HuH-7.5 (cell line): ENCODE results near the gene NCAPG.
"Not testable (repeated sequence)": the region's sequence is repeated elsewhere in the genome, so short reads cannot be mapped to it uniquely, and the experiment has no call there.

Experiments used
- DNase-seq: peaks from one replicate; pipeline ENCODE4 v3.0.0; 2011; ENCODE audit warnings: low spot score

Gene NCAPG

DNA sequence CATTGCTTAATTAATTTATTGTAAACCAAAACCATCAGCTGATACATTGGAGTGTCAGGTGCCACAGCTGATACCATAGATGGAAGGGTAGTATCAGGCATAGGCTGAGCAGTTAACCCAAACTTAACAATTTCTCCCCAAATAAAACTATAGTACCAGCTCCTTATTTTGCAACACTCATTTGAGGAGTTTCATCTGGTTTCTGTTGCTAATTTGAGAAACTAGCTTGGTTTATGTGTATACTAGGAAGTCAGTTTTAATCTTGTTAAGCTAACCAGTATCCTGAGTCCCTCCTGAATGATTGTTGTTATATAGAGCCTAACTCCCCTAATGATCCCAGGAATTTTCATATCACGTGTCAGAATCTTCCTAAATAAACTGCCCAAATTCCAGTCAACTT lies 13.0 kb upstream of the NCAPG start:
- no peak for DNase-seq

DNA sequence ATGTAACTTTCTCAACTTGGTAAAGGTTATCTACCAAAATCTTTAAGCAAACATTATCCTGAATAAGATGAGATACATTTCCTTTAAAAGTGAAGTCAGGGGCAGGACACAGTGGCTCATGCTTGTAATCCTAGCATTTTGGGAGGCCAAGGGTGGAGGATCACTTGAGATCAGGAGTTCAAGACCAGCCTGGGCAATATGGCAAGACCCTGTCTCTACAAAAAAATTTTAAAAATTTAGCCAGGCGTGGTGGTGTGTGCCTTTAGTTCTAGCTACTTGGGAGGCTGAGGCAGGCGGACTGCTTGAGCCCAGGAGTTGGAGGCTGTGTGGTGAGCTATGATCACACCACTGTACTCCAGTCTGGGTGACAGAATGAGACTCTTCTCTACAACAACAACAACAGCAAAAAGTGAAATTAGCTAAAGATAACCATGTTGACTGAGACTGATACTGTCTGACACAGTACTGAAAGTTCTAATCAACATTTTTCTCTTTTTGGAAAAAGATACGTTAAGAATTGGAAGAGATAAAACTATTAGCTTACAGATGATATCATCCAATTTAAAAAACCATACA lies 5.1 kb upstream of the NCAPG start:
- DNase-seq: no peak

DNA sequence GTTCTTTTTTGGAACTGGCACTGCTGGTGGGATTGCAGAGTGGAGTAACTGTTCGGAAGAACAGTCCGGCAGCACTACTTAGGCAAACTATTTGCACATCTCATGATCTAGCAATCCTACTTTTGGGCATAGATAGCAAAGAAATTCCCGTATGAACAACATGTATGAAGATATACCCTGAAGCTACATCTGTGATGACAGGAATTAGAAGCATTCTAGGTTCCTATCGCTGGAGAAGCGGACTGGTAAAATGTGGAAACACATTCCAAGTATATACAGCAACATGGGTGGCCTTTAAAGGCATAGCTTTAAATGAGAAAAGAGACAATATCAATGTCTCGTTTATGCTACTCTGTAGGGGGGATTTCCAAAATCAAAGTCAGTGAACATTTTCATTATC lies 3.3 kb upstream of the NCAPG start:
- no peak for DNase-seq

DNA sequence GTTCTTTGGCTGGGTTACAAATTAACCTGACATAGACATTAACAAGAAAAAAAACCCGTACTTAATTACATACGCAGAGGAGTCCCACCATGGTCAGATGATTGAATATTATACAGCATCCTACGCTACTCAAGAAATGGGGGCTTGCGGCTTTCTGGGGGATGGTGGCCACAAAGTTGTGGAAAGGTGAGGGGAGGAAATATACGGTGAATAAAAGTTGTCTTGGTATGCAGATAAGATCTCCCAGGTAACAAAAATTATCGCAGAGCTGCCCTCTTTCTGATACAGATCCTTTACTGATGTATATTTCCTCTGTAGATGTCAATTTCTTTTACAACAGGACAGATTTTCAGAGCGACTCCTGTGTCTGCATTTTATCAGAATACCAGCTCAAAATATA lies 1.1 kb upstream of the NCAPG start:
- no peak for DNase-seq

DNA sequence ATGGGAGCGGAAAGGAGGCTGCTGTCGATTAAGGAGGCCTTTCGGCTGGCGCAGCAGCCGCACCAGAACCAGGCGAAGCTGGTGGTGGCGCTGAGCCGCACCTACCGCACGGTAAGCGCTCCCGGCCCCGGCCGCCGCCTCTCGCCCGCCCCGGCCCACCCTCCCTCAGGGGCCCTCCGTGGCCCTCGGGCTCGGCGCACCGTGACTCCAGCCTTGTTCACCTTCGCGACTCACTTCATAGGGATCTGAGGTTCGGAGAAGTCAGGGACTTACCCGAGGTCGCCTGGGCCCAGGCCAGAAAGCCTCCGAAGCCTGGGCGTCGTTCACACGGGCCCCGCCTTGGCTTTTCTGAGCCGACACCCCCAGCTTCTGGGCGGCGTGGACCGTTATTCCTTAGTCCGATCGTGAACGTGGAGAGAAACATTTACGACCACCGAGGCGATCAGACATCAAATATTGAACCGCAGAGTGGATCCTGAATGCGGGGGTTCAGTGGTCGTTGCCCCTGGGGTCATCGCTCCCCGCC lies 362 bp downstream of the NCAPG start:
- DNase-seq: no peak

DNA sequence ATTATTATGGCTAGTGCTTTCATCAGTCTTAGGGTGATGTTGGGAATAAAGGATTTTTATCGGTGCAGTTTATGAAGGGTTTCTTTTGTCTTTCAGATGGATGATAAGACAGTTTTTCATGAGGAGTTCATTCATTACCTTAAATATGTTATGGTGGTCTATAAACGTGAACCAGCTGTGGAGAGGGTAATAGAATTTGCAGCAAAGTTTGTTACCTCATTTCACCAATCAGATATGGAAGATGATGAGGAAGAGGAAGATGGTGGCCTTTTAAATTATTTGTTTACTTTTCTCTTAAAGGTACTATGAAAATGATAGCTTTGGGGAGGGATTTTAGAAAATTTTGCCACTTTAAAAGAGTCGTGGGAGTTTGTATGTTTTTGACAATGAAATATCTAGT lies 1.3 kb downstream of the NCAPG start:
- DNase-seq: no peak

DNA sequence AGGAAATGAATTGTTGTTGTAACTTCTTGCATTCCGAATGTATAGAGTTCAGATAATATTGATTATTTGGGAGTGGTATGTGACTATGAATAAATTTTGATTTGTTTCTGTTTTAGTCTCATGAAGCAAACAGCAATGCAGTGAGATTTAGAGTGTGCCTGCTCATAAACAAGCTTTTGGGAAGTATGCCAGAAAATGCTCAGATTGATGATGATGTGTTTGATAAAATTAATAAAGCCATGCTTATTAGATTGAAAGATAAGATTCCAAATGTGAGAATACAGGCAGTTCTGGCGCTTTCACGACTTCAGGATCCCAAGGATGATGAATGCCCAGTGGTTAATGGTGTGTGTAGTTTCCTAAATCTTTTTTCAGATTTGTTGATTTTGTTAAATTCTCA lies 2.0 kb downstream of the NCAPG start:
- DNase-seq: no peak

DNA sequence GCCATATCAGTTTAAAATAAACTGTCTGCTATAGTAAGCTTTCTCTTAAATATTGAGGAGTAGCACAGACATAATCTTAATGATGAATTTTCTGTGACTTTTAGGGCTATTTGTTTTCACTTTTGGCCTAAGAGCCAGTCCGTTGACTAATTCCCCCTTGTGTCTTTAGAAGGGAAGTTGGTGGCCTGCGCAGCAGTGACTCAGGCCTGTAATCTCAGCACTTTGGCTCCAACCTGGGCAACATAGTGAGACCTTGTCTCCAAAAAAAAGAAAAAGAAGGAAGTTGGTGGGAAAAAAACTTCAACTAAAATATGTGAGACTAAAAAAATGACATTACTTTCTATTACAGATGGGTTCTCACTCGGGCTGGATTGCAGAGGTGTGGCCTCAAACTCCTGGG lies 3.4 kb downstream of the NCAPG start:
- DNase-seq: no peak

DNA sequence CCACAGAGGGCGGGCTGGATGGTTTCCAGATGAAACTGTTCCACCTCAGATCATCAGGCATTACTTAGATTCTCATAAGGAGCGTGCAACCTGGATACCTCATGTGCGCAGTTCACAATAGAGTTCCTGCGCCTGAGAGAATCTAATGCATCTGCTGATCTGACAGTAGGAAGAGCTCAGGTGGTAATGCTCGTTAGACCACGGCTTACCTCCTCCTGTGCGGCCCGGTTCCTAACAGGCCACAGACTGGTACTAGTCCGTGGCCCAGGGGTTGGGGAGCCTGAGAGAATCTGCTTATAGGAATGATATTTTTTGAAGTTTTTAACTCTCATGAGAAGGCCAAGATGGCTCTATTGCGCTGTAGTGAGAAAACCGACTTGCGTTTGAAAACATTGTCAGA lies 5.4 kb downstream of the NCAPG start:
- no peak for DNase-seq

DNA sequence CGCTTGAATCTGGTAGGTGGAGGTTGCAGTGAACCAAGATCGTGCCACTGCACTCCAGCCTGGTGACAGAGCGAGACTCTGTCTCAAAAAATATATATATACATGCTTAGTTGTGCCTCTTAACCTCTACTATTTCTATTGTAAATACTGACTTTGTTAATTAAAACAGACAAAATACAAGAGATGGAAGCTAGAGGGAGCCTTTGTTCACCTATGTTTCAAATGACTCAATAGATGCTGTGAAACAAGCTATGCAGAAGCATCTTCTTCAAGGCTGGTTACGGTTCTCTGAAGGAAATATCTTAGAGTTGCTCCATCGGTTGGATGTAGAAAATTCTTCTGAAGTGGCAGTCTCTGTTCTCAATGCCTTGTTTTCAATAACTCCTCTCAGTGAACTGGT lies 6.2 kb downstream of the NCAPG start:
- no peak for DNase-seq

DNA sequence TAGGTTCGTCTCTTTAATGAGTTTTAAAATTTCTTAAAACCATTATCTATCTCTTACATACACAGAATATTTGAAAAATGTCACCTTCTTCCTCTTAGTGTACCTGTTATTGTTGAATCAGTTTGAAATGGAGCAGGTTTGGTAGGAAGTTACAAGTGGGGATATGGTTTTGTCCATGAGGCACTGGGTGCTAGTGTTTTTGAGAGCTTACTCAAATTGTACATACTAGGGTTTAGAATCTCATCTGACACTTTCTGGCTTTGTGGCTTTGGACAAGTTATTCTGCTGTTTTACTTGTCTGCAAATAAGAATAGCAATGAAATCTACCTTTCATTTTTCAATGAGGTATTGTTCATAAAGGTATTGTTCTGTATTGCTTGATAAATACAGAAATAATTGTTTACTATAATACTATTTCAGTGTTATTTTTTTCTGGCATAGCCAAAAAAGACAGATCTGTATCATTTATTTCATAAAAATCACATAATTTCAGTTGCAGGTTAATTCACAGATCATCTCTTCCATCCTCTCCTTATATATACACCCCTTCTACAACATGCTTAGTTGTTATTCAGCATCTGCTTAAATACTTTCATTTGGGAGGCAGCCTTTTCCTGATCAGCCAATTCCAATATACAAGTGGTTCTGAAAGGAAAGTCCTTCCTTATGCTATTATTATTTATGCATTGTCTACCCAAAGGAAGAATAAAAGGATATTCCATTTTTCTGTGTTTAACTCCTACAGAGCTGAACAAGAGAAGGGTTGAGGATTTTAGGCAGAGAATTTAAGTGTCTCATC lies 13.3 kb downstream of the NCAPG start:
- no peak for DNase-seq

DNA sequence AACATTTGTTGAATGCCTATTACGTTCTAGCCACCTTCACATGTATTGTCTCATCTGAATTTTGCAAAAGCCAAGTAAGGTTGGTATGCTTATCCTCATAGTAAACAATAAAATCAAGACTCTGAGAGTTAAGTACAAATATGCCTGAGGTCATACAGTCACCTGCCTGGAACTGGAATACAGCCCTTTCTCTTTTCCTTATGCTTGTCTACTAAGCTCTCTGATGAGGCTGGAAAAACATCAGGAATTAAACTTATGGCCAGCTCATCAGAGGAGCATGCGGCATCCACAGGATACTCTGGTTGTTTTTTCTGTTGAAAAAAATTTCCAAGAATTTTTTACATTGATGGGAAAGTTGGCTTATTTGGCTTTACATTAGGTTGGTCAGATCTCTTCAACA lies 35.5 kb downstream of the NCAPG start:
- no peak for DNase-seq

DNA sequence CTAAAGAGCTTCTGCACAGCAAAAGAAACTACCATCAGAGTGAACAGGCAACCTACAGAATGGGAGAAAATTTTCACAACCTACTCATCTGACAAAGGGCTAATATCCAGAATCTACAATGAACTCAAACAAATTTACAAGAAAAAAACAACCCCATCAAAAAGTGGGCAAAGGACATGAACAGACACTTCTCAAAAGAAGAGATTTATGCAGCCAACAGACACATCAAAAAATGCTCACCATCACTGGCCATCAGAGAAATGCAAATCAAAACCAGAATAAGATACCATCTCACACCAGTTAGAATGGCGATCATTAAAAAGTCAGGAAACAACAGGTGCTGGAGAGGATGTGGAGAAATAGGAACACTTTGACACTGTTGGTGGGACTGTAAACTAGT lies 39.5 kb downstream of the NCAPG start:
- DNase-seq: not testable (repeated sequence)

DNA sequence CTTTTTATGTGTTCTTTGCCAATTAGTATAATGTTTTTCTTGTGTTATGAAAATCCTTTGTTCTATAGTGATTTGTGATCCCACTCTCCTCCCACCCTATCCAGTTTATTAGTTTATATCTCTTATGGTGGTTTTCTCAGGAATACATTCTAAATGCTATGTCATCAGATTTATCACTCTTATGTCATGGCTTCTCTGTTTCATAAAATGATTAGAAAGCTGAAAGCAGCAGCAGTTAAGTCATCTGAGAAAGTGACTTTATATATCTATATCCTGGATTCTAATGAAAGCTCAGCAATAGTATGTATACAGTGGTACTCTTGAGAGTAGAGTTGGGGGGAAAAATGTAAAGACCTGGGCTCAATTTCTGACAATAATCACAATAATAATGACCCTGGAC lies 41.2 kb downstream of the NCAPG start:
- no peak for DNase-seq

DNA sequence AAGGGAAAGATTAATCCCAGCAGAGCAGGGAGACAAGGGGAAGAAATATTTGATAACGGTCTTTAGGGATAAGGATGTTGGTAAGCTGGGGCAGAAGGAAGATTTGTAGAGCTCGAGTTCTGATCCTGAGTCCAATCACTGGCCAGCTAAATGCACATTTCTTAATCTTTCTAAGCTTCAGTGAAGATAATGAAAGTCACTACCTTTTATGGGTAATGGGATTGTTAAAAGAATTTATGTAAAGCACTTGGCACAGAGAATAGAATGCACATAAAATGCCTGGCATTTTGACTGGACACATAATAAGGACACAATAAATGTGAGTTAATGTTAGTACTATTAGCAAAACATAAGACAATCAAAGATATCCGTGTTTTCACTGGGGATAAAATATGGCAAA lies 43.3 kb downstream of the NCAPG start:
- no peak for DNase-seq

DNA sequence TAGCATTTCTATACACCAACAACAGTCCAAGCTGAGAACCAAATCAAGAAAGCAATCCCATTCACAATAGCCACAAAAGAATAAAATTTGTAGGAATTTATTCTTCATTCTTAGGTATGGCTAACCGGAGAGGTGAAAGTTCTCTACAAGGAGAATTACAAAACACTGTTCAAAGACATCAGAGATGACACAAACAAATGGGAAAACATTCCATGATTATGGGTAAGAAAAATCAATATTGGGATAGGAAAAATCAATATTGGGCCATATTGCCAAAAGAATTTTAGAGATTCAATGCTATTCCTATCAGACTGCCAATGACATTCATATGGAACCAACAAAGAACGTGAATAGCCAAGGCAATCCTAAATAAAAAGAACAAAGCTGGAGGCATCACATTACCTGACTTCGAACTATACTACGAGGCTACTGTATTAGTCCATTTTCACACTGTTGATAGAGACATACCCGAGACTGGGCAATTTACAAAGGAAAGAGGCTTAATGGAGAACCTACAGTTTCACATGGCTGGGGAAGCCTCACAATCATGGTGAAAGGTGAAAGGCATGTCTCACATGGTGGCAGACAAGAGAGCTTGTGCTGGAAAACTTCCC lies 49.1 kb downstream of the NCAPG start:
- no peak for DNase-seq

DNA sequence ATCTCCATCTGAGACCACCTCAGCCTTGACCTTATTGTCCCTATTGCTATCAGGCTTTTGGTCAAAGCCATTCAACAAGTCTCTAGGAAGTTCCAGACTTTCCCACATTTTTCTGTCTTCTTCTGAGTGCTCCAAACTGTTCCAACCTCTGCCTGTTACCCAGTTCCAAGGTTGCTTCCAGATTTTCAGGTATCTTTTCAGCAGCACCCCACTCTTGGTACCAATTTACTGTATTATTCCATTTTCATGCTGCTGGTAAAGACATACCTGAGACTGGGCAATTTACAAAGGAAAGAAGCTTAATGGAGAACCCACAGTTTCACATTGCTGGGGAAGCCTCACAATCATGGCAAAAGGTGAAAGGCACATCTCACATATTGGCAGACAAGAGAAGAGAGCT lies 51.1 kb downstream of the NCAPG start:
- DNase-seq: not testable (repeated sequence)

DNA sequence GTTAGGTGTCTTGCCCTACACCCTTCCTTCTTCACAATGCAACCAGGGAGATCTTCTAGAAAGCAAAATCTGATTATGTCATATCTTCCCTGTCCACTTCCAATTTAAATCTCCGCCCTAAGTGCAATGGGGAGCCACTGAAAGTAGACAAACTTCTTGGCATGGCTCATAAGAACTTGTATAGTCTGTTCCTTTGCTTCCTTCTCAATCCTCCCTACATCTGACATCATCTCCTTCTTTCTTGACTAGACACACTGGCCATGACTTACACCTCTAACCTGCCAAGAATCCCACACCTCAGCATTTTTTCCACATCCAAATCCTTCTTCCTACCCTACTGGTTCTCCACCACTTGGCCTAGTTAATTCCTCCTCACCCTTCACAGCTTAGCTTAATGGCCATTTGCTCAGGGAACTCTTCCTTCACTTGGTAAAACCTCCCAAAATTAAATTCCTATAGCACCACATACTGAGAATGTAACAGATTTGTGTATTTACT lies 55.1 kb downstream of the NCAPG start:
- DNase-seq: no peak

DNA sequence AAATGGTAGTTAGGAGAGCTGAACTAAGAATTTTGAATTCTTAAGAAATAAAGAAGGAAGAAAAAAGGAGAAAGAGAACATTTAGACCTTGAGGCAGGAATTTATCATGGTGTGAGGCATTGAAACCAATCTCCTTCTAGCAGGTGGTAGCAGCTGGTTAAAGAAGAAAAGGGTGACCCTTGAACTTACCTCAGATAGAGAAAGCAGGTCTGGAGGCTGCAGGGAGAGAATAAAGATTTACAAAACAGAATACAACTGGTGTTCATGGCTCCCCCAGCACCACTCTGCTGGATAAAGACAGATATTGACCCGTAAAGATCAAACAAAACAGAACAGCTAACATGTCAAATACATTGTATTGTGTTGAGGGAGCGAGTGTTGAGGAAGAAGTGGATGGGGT lies 56.0 kb downstream of the NCAPG start:
- DNase-seq: no peak

DNA sequence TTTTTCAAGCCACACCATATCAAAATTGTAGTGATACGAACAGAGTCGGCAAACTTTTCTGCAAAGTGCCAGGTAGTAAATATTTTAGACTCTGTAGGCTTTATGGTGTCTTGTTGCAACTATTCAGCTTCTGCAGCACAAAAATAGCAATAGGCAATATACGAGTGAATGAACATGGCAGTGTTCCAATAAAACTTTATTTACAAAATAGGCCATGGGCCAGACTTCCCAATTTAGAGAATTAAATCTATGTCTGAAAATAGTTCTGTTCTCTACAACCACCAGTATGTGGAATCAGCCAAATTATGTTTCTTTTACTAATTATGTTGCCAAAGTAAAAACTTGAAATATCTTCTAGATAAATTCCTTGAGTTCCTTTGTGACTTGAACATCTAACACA lies 56.5 kb downstream of the NCAPG start:
- DNase-seq: no peak

DNA sequence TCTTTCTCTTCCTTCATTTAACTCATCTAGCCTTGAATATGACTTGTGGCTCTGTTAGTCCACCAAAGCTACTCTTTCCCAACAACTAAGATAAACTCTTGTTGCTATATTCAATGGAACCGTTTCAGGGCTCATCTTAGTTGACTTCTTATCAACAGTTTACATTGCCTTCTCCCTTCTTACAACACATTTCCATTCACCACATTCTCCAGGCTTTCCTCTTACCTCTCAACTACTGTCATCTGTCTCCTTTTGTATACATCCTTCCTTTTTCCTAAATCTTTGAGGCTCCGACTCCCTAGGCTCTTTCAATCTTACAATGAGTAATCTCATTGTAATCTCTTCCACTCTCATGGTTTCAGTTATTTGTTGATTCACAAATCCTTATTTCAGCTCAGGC lies 58.5 kb downstream of the NCAPG start:
- DNase-seq: no peak

DNA sequence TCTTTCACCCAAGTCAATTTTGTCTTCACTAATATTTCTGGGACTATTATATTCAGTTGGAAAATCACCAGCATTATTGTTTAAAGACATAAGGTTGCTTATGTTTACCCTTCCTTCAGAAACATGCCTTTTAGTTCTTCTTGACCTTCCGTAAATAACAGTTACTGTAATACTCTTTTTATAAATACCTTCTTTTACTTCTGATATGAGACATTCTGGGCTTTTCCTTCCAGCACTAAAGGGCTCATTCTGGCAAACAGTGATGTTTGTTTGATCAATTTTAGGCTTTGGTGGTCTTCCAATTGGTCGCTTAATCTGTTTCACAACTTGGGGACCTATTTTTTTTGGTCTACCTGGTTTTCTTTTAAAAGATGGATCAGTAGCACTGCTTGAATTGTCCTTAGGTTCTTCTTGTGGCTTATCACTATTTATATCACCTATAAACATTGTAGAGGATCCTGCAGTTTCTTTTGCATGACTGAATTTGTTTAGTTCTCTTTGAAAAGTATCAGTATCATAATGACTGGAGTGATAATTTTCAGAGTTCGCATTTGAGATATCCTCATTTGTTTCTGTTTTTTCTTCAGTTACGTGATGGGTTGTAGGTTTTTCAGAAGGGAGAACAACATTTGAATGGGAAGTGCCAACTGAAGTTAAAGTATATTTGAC lies 64.8 kb downstream of the NCAPG start:
- no peak for DNase-seq

DNA sequence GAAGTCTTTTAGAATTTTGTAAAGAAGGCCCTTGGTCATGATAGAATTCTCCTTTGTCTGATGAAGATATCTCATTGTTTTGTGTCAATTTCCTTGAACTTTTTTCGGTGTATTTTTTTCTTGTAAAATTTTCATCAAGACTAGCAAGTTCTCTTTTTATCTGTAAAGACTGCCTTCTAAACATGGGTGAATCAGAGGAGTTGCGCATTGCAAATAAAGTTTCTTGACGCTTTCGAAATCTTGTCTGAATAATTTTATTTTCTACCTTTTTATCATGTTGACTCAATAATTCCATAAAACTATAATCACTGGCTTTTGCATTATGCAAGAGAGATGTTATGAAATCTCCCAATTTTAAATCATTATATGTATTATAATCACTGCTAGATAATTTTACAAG lies 66.2 kb downstream of the NCAPG start:
- no peak for DNase-seq
